Head of caudate nucleus (tissue), 42 donors: Measurements from ENCODE around the gene KRTAP4-4.
"Not testable (repeated sequence)": the region's sequence is repeated elsewhere in the genome, so short reads cannot be mapped to it uniquely, and the experiment has no call there.

Source experiments
- DNase-seq, 42 donors: peaks; one replicate each; pipeline versions ENCODE4 v3.0.0 to v3.0.0-alpha.2; 2020 to 2021; ENCODE audit warnings: mixed read lengths in 7 of 42
- intact Hi-C: fragments of 100-400 bp; cut with DNase I; formaldehyde crosslinking; loops from one replicate; pipeline ENCODE4 v1.15.0; 2022

Gene KRTAP4-4

GRCh38 chr17:41119696-41120690, 40.6 kb downstream of the KRTAP4-4 start:
- intact Hi-C loops, DNase-seq: not testable (repeated sequence)

- intact Hi-C loops = no loop called here
Observed at GRCh38 chr17:41118721-41119120, 41.8 kb downstream of the KRTAP4-4 start.

GRCh38 chr17:41117846-41118386, 42.6 kb downstream of the KRTAP4-4 start, which contains the start of gene KRTAP4-11:
Gene KRTAP4-11, minus strand, starts transcription at chr17:41118373. Its CDS starts 58 bp downstream, at chr17:41118315.
- intact Hi-C loops = not testable (repeated sequence)

More at GRCh38 chr17:41118721-41119120, 41.8 kb downstream of the KRTAP4-4 start:
- DNase-seq = no peak

GRCh38 chr17:41116297-41116696, 44.3 kb downstream of the KRTAP4-4 start:
- DNase-seq = no peak
- intact Hi-C loops = no loop called here

More at GRCh38 chr17:41117846-41118386, 42.6 kb downstream of the KRTAP4-4 start, which contains the start of gene KRTAP4-11:
- not testable (repeated sequence) for DNase-seq

GRCh38 chr17:41111151-41111885, 49.2 kb downstream of the KRTAP4-4 start:
- DNase-seq = no peak
- intact Hi-C loops = no loop called here
